ENCODE results near the gene SUSD4. TPM values are rescaled to one million over a fixed set of nuclear protein-coding genes. Genes with fewer than 3 reads are reported as not detected.

SUSD4 gene
- total and polyA plus RNA-seq, 2 of the 8 experiments (the other 6 are each of a cell fraction or from before 2014, with no cell fraction given): 3.9 to 5.2 TPM

- TF ChIP-seq CTCF (IDR thresholded peaks at IDR 0.05; ENCODE audit: control extremely low read depth in 1 of 3, insufficient read depth in 1 of 3, low read depth in 1 of 3, low read length in 3 of 3) (no peak), GABPA (IDR thresholded peaks at IDR 0.05; ENCODE audit: borderline replicate concordance, insufficient read depth, low read length) (no peak), ATF3 (IDR thresholded peaks at IDR 0.05; ENCODE audit: insufficient read depth, low read depth, low read length) (no peak), SP1 (IDR thresholded peaks at IDR 0.05; ENCODE audit: low read depth, low read length) (no peak), SP4 (IDR thresholded peaks at IDR 0.05; ENCODE audit: low read length) (no peak), PHF8 (conservative IDR thresholded peaks at IDR 0.05; ENCODE audit: low read depth, low read length) (no peak), MAFK (IDR thresholded peaks at IDR 0.05; ENCODE audit: low read depth, low read length) (no peak)
These were observed 31.0 kb downstream of the SUSD4 start (continued) for GRCh38 chr1:223332997-223333396.

Data from H1 (cell line).